IPS-15b (cell line): ENCODE data around the gene KLC4.
"Not testable (repeated sequence)": the region's sequence is repeated elsewhere in the genome, so short reads cannot be mapped to it uniquely, and the experiment has no call there.

ENCODE experiments used
- H3K27me3 ChIP-seq: one replicate; pipeline ENCODE4 v1.6.1; 2013; ENCODE audit warnings: low read length; ENCODE audit not compliant: control insufficient read depth, insufficient read depth
- H3K36me3 ChIP-seq: one replicate; pipeline ENCODE4 v1.6.1; 2013; ENCODE audit warnings: low read length; ENCODE audit not compliant: control insufficient read depth, insufficient read depth
- H3K4me1 ChIP-seq: one replicate; pipeline ENCODE4 v1.6.1; 2013; ENCODE audit warnings: mild to moderate bottlenecking, low read length; ENCODE audit not compliant: control insufficient read depth, insufficient read depth
- H3K4me3 ChIP-seq: one replicate; pipeline ENCODE4 v1.5.1; 2013; ENCODE audit warnings: low read depth, low read length
- H3K9ac ChIP-seq: one replicate; pipeline ENCODE4 v1.6.1; 2013; ENCODE audit warnings: low read depth, mild to moderate bottlenecking, low read length
- H3K9me3 ChIP-seq: one replicate; pipeline ENCODE4 v1.6.1; 2013; ENCODE audit warnings: mild to moderate bottlenecking, low read length; ENCODE audit not compliant: control insufficient read depth, insufficient read depth

Gene KLC4

DNA sequence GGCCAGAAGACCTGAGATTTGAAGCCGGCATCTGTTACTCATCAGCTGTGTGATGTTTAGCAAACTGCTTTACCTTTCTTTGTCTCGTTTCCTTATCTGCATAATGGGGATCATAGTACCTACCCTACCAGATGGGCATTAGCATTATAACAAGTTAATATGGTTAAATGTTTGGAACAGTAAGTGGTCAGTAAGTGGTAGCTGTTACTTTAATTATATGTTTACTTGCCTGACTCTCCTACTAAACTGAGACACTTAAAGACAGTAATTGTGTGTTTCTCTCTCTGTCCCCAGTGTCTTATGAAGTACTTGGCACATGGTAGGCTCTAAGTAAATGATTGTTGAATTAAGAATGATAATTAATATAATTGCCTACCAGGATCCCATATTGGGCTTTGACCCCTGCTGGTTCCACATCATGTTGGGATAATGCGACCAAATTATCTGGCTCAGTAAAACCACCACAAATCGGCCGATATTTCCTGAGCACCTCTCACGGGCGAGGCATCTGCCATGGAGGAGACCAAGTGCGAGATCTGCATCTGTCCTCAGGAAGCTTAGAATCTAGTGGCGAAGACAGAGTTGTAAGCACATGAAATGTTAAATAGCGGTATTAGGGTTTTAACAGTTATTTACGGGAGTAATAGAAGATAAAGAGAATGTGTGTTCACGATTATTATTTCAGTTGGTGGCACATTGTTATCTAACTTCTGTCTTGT lies 48.1 kb downstream of the KLC4 start:
- H3K4me1 ChIP-seq, result peaks cover 20% of the 10 kb centered on the region
- H3K4me3 ChIP-seq, result no peak overlapping the region
- no peaks in the 10 kb centered on the region for H3K36me3 ChIP-seq
- H3K9me3 ChIP-seq, result no peaks in the 10 kb centered on the region
- no peak overlapping the region for H3K9ac ChIP-seq
- H3K27me3 ChIP-seq, result no peaks in the 10 kb centered on the region

DNA sequence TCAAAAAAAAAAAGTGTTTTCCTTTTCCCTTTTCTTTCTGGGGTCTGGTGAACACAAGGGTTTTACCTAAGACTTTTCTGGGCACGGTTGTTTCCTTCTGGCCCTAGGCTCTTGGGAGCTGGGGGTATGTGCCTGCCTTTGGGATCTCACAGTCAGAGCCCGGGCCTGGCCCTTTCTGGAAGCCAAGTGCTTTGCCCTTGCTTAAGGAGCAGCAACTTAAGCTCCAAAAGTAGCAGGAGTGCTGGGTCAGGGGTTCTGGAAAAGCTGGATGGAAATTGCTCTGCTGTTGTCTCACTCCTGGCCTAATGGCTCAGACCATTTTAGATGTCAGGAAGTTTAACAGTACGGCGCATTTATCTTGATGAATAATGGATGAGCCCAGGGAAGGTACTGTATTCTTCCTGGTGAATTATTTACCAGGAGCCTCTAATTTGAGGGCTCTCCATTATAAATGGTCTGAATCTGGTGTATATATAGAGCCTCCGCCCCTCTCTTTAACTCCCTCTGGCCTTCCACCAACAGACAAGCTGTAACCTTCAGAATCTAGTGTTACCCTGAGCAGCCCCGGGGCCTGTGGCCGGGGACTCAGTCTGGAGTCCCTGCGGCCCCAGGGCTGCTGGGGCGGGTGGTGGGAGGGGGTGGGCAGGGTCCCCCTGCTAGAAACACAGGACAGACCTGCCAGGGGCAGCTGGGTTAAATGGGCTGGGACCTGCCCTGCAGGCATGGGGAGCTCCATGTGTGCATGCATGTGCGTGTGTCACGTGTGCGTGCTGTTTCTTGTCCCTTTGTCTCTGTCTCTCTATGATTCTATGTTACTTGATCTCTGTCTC lies 54.2 kb downstream of the KLC4 start:
- no peak overlapping the region for H3K4me3 ChIP-seq
- H3K36me3 ChIP-seq, result no peaks in the 10 kb centered on the region
- no peak overlapping the region for H3K9ac ChIP-seq
- H3K4me1 ChIP-seq, result peaks cover 11% of the 10 kb centered on the region
- no peaks in the 10 kb centered on the region for H3K9me3 ChIP-seq
- no peaks in the 10 kb centered on the region for H3K27me3 ChIP-seq

DNA sequence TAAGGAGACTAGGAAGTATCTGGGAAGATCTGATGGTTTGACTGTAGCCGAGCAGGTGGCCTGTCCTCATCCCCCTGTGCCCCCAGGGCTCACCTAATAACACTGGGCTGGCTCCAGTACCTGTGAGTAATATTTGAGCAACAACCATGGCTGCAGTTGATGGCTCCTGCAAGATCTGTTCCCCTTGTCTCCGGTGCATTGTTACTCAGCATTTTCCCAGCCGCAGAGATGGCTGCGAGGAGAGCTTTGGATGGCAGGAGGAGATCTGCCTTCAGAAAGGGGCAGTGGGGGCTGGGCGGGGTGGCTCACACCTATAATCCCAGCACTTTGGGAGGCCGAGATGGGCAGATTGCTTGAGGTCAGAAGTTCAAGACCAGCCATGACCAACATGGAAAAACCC lies 55.9 kb downstream of the KLC4 start:
- Histone ChIP-seq H3K9ac (no peak overlapping the region), H3K27me3 (no peaks in the 10 kb centered on the region), H3K4me1 (peaks cover 11% of the 10 kb centered on the region), H3K9me3 (no peaks in the 10 kb centered on the region), H3K36me3 (no peaks in the 10 kb centered on the region), H3K4me3 (no peak overlapping the region)

DNA sequence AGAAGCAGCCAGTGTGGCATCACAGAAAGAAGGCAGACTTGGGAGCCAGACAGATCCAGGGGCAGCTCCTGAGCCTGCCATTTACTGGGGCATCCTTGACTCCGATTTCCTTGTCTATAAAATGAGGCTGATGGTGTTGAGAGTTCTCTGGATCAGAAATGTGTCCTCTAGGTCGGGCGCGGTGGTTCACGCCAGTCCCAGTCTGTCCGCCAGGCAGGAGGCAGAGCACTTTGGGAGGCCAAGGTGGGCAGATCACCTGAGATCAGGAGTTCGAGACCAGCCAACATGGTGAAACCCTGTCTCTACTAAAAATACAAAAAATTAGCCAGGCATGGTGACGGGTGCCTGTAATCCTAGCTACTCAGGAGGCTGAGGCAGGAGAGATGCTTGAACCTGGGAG lies 58.0 kb downstream of the KLC4 start:
- not testable (repeated sequence) for H3K9ac ChIP-seq, H3K4me3 ChIP-seq, H3K9me3 ChIP-seq, H3K36me3 ChIP-seq, H3K27me3 ChIP-seq
- H3K4me1 ChIP-seq, result peaks cover 13% of the 10 kb centered on the region

DNA sequence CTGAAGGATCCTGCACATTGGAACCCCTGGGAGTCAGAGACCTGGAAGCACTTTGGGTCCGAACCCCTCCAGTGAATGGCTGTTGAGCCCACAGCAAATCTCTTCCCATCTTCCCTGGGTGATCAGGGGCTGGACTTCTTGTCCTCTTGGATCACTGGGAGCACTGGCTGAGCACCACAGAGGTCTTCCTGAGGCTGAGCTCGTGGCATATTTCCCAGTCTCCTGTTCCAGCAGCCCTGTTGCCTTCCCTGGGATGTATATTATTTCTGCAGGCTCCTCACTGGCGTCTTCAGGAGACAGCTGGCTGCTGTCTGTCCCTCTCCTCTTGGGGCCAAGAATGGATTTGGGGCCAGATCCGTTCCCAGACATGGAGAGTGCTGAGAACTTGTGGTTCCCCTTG lies 60.1 kb downstream of the KLC4 start:
- Histone ChIP-seq H3K9ac (no peak overlapping the region), H3K4me3 (no peak overlapping the region), H3K4me1 (peaks cover 9% of the 10 kb centered on the region), H3K36me3 (no peaks in the 10 kb centered on the region), H3K9me3 (no peaks in the 10 kb centered on the region), H3K27me3 (no peaks in the 10 kb centered on the region)

DNA sequence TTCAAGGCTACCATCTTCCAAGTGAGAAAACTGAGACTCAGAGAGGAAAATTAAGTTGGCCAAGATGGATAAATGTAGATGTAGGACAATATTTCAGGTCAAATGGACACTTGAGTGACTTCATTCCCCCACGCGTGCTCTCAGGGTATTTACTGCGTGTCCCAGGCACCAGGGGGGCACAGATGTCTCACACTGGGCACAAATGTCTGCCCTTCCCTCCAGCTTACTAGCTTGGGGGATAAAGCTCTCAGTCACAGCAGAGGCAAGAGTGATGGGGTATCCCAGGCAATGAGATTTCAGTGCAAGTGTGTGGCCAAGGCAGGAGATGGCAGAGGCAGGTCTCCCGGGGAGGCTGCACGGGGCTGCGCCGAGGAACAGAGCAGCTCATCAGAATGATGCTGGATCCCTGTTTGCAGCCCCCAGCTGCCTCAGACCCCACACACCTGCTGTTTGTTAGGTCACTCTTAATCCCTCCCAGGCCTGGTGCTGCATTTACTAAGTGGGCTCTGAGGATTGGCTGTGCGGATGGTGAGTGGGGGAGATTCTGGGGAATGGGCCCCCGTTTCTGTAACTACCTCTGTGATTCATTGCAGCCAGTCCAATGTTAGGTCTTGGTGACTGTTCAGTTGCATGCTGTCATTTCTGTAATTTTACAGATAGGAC lies 60.8 kb downstream of the KLC4 start:
- H3K9me3 ChIP-seq, result no peaks in the 10 kb centered on the region
- H3K27me3 ChIP-seq, result no peaks in the 10 kb centered on the region
- no peak overlapping the region for H3K9ac ChIP-seq
- H3K36me3 ChIP-seq, result no peaks in the 10 kb centered on the region
- no peak overlapping the region for H3K4me3 ChIP-seq
- H3K4me1 ChIP-seq, result peaks cover 7% of the 10 kb centered on the region

DNA sequence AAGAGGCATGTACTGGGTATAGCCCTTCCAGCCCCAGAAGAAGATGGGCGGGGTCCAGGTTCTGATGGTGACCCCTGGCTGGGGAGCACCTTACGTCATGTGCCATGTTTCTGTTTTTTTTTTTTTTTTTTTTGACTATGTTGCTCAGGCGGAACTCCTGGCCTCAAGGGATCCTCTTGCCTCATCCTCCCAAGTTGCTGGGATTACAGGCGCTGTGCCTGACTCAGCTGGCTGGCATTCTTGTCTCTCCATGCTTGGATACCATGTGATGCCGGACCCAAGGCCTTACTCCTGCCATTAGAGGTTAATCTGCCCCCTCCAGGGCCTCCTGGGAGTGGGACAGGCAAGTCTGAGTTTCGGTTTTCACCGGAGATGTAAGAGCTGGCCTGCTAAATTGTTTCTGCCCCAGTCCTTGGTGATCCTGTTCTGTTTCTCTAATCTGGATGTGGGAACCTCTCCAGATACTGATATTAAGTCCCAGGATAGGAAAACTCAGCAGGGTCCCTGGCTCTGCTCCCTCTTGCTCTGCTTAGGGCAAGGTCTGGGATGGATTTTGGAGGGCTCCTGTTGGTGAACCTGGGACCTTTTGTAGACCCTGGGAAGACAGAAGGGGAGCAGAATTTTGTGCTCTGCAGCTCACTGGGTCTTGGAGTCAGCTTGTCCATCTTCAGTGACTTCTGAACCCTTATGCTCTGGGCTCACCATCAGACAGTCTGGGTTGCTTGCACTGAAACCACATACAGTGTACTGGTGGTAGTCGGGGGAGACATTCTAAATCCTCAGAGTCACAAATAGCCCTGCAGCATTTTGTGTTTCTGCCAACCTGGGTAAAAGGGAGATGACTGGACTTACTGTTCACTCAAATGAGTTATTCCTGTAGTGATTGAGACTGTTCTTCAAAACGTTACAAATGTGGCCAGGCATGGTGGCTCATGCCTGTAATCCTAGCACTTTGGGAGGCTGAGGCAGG lies 61.8 kb downstream of the KLC4 start:
- H3K4me1 ChIP-seq, result peaks cover 5% of the 10 kb centered on the region

DNA sequence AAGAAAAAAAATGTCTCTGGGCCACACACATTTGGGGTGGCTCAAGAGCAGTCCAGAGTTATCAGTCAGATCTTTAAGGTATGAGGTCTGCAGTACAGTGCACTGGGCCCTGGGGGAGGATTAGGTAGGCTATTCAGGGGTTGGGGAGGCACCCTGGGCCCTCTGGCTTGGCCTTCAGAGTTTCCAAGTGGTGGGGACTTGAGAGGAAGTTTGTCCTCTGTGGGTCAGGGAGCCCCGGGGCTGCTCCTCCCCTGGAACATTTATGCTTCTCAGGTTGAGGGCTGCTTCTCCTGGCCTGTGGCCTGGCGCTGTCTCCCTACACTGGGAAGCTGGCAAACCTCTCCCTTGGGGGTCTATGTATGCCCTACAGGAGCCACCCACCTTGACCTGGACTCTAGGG lies 62.7 kb downstream of the KLC4 start:
- peaks cover 5% of the 10 kb centered on the region for H3K4me1 ChIP-seq
- no peak overlapping the region for H3K4me3 ChIP-seq
- no peak overlapping the region for H3K9ac ChIP-seq
- no peaks in the 10 kb centered on the region for H3K27me3 ChIP-seq
- no peaks in the 10 kb centered on the region for H3K9me3 ChIP-seq
- no peaks in the 10 kb centered on the region for H3K36me3 ChIP-seq

More for the DNA sequence above, 61.8 kb downstream of the KLC4 start:
- no peak overlapping the region for H3K4me3 ChIP-seq
- H3K9me3 ChIP-seq, result no peaks in the 10 kb centered on the region
- H3K36me3 ChIP-seq, result no peaks in the 10 kb centered on the region
- no peaks in the 10 kb centered on the region for H3K27me3 ChIP-seq
- no peak overlapping the region for H3K9ac ChIP-seq

DNA sequence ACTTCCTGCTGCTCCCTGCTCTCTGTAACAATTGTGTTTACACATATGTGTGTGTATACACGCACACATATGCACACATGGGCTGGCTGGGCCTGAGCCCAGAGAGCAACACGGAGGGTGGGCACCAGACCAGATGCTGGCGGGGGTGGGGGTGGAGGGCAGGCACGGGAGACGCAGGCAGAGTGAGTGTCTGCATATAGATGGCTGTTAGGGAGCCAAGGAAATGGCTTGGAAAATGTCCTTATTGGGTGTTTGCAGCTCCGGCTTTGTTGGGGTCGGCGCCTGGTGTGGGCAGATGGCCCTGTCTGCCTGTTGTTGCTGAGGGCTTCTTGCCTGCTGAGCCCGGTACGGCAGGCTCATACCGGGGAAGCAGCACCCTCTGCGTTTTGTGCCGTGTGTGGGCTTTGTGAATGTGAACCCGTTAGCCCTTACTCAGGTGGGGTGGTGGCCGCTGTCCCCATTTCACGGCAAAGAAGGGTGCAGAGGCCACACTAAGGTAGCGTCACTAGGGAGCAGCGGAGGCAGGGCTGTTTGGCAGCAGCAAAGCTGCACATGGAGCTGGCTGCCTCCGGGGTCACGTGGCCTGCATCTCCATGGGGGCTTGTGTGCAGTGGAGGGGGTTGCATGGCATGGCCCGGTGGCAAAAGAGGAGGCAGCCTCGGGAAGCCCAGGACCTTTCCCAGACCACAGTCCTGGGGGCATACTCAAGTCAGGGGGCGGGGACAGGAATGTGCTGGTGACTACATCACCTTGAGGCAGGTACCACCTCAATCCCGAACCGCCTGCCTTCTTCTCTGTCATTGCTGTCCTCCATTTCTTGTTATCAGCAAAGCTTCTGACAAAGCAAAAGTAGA lies 64.3 kb downstream of the KLC4 start:
- H3K4me3 ChIP-seq, result no peak overlapping the region
- no peak overlapping the region for H3K9ac ChIP-seq
- H3K4me1 ChIP-seq, result peaks cover 5% of the 10 kb centered on the region
- no peaks in the 10 kb centered on the region for H3K9me3 ChIP-seq
- no peaks in the 10 kb centered on the region for H3K36me3 ChIP-seq
- H3K27me3 ChIP-seq, result no peaks in the 10 kb centered on the region

DNA sequence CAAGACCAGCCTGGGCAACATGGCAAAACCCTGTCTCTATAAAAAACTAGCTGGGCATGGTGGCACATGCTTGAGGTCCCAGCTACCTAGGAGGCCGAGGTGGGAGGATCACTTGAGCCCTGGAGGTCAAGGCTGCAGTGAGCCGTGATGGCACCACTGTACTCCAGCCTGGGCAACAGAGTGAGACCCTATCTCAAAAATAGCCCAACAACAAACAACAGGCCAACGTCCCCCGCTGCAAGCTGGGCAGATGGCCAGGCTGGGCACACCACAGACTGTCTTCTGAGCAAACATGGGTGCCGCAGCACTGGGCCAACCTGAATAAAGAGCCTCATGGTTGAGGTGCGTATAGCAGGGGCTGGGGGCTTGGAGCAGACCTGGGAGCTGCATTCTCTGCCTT lies 65.0 kb downstream of the KLC4 start:
- H3K4me3 ChIP-seq, result no peak overlapping the region
- H3K9ac ChIP-seq, result no peak overlapping the region
- H3K9me3 ChIP-seq, result no peaks in the 10 kb centered on the region
- H3K4me1 ChIP-seq, result peaks cover 5% of the 10 kb centered on the region
- no peaks in the 10 kb centered on the region for H3K27me3 ChIP-seq
- no peaks in the 10 kb centered on the region for H3K36me3 ChIP-seq
